Activated CD4-positive, alpha-beta T cell treated with anti-CD3 and anti-CD28 coated beads, Interleukin-2, amount 50 U/mL, for 1 hour (primary cell): Measurements from ENCODE around the gene SIRPG.
"Not testable (repeated sequence)": the region's sequence is repeated elsewhere in the genome, so short reads cannot be mapped to it uniquely, and the experiment has no call there.

Source experiments
- DNase-seq: peaks from one replicate; pipeline ENCODE4 v3.0.0-alpha.2; 2020

The SIRPG gene

GRCh38 chr20:1671891-1672669 lies 14.5 kb upstream of the SIRPG start:
- no peak for DNase-seq

GRCh38 chr20:1669304-1669703 lies 11.7 kb upstream of the SIRPG start:
- DNase-seq, result no peak

GRCh38 chr20:1667502-1668085 lies 10.0 kb upstream of the SIRPG start:
- no peak for DNase-seq

- DNase-seq, result no peak
Measured at GRCh38 chr20:1666802-1667201, 9.2 kb upstream of the SIRPG start.

GRCh38 chr20:1665345-1665744 lies 7.8 kb upstream of the SIRPG start:
- no peak for DNase-seq

- DNase-seq, result peak; percentile 25
Measured at GRCh38 chr20:1664911-1665310, 7.3 kb upstream of the SIRPG start.

- no peak for DNase-seq
Measured at GRCh38 chr20:1663917-1664316, 6.3 kb upstream of the SIRPG start.

GRCh38 chr20:1661542-1662299 lies 4.1 kb upstream of the SIRPG start:
- no peak for DNase-seq

GRCh38 chr20:1660246-1660645 lies 2.7 kb upstream of the SIRPG start:
- DNase-seq, result no peak

GRCh38 chr20:1656844-1657243 lies 735 bp downstream of the SIRPG start:
- DNase-seq, result no peak

- DNase-seq, result no peak
Measured at GRCh38 chr20:1654996-1655395, 2.6 kb downstream of the SIRPG start.

- no peak for DNase-seq
Measured at GRCh38 chr20:1652960-1653359, 4.6 kb downstream of the SIRPG start.

- no peak for DNase-seq
Measured at GRCh38 chr20:1652104-1652503, 5.5 kb downstream of the SIRPG start.

GRCh38 chr20:1651268-1652058 lies 6.1 kb downstream of the SIRPG start:
- DNase-seq, result no peak

GRCh38 chr20:1648101-1648500 lies 9.5 kb downstream of the SIRPG start:
- no peak for DNase-seq

GRCh38 chr20:1646975-1647431 lies 10.6 kb downstream of the SIRPG start:
- no peak for DNase-seq

- no peak for DNase-seq
Measured at GRCh38 chr20:1644101-1644962, 13.2 kb downstream of the SIRPG start.

GRCh38 chr20:1638643-1639042 lies 18.9 kb downstream of the SIRPG start:
- DNase-seq, result not testable (repeated sequence)

- DNase-seq, result no peak
Measured at GRCh38 chr20:1637755-1638154, 19.8 kb downstream of the SIRPG start.

GRCh38 chr20:1637226-1637625 lies 20.4 kb downstream of the SIRPG start:
- DNase-seq, result no peak

- no peak for DNase-seq
Measured at GRCh38 chr20:1636621-1637020, 21.0 kb downstream of the SIRPG start.
